WTC11 (cell line): Measurements from ENCODE around the gene RGS16. TPM values are rescaled to one million over a fixed set of nuclear protein-coding genes. Genes with fewer than 3 reads are reported as not detected.

Experiments
- ATAC-seq: fragments of 200-7000 bp; cut with Tn5 transposase; 2 replicates; pipeline ENCODE4 v1.10.0; 2021; ENCODE audit warnings: mild to moderate bottlenecking, moderate library complexity
- CTCF ChIA-PET: fragments of 300-600 bp; sonication (Branson Sonifier 250); formaldehyde crosslinking; loops from one replicate; lab custom pipeline; 2021; ENCODE audit warnings: antibody characterized with exemption; lab: Charles Lee
- POLR2A ChIA-PET: fragments of 350-600 bp; sonication (Branson Sonifier 250); formaldehyde crosslinking; loops from one replicate; lab custom pipeline; 2021; ENCODE audit warnings: antibody characterized with exemption; lab: Charles Lee
- DNase-seq: peaks from one replicate; pipeline ENCODE4 v3.0.0; 2021; ENCODE audit warnings: low spot score
- H3K27ac Mint-ChIP-seq: 2 replicates; pipeline ENCODE4 v1.8.0; 2021; ENCODE audit warnings: mixed read lengths
- H3K27me3 Mint-ChIP-seq: 2 replicates; pipeline ENCODE4 v1.8.0; 2021; ENCODE audit warnings: low read depth, mild to moderate bottlenecking, moderate library complexity, mixed read lengths
- H3K36me3 Mint-ChIP-seq: 2 replicates; pipeline ENCODE4 v1.8.0; 2021; ENCODE audit warnings: mixed read lengths
- H3K4me1 Mint-ChIP-seq: 2 replicates; pipeline ENCODE4 v1.8.0; 2022; ENCODE audit warnings: mixed read lengths
- H3K4me3 Mint-ChIP-seq: 2 replicates; pipeline ENCODE4 v1.8.0; 2021; ENCODE audit warnings: mild to moderate bottlenecking, moderate library complexity, mixed read lengths
- H3K9me3 Mint-ChIP-seq: 2 replicates; pipeline ENCODE4 v1.8.0; 2021; ENCODE audit warnings: mixed read lengths
- ERG ChIP-seq: fragments of 250-450 bp; sonication (Bioruptor Pico); IDR thresholded peaks from 2 replicates; pipeline ENCODE4 v1.8.0; 2021; ENCODE audit warnings: mild to moderate bottlenecking
- FOXJ3 ChIP-seq: sonication (generic); formaldehyde crosslinking; IDR thresholded peaks from 2 replicates; pipeline ENCODE4 v1.9.0; 2021; ENCODE audit warnings: missing genetic modification reagents, mild to moderate bottlenecking, borderline replicate concordance
- FOXK1 ChIP-seq: sonication (generic); formaldehyde crosslinking; IDR thresholded peaks from 2 replicates; pipeline ENCODE4 v1.8.0; 2022; ENCODE audit warnings: mild to moderate bottlenecking, moderate library complexity, missing genetic modification reagents
- JAZF1 ChIP-seq: fragments of 250-450 bp; sonication (Bioruptor Pico); IDR thresholded peaks from 2 replicates; pipeline ENCODE4 v1.9.0; 2021; ENCODE audit warnings: moderate library complexity, mild to moderate bottlenecking, inconsistent platforms
- NFYB ChIP-seq: sonication (generic); formaldehyde crosslinking; conservative IDR thresholded peaks from 2 replicates; pipeline ENCODE4 v1.8.0; 2022; ENCODE audit warnings: low read depth, missing genetic modification reagents
- NR2C2 ChIP-seq: sonication (generic); formaldehyde crosslinking; IDR thresholded peaks from 2 replicates; pipeline ENCODE4 v1.8.0; 2022; ENCODE audit warnings: mild to moderate bottlenecking, missing genetic modification reagents
- PREB ChIP-seq: sonication (generic); formaldehyde crosslinking; IDR thresholded peaks from 2 replicates; pipeline ENCODE4 v1.8.1; 2022; ENCODE audit warnings: mild to moderate bottlenecking, missing genetic modification reagents, moderate library complexity, borderline replicate concordance
- PRRX2 ChIP-seq: fragments of 250-450 bp; sonication (Bioruptor Pico); IDR thresholded peaks from 2 replicates; pipeline ENCODE4 v1.8.0; 2021; ENCODE audit warnings: mild to moderate bottlenecking
- SOX15 ChIP-seq: fragments of 250-450 bp; sonication (Bioruptor Pico); IDR thresholded peaks from 2 replicates; pipeline ENCODE4 v1.9.0; 2021; ENCODE audit warnings: mild to moderate bottlenecking
- STAT6 ChIP-seq: sonication (generic); formaldehyde crosslinking; conservative IDR thresholded peaks from 2 replicates; pipeline ENCODE4 v1.8.1; 2023; ENCODE audit warnings: mild to moderate bottlenecking, low read depth, missing genetic modification reagents, moderate library complexity
- ZNF423 ChIP-seq: fragments of 250-450 bp; sonication (Bioruptor Pico); IDR thresholded peaks from 2 replicates; pipeline ENCODE4 v2.1.2; 2022; ENCODE audit warnings: mild to moderate bottlenecking, moderate library complexity
- ZNF671 ChIP-seq: fragments of 250-450 bp; sonication (Bioruptor Pico); IDR thresholded peaks from 2 replicates; pipeline ENCODE4 v1.8.0; 2021; ENCODE audit warnings: mild to moderate bottlenecking
- total RNA-seq: library from RNA; stranded (reverse); gene quantifications from 3 replicates; pipeline ENCODE4 v1.2.3, GENCODE V29; 2021
- TF ChIP-seq, protein P1 (sequence below): sonication (generic); formaldehyde crosslinking; IDR thresholded peaks from 2 replicates; pipeline ENCODE4 v1.8.0; 2022; ENCODE audit warnings: mild to moderate bottlenecking, missing genetic modification reagents
- TF ChIP-seq, protein P2 (sequence below): sonication (generic); formaldehyde crosslinking; IDR thresholded peaks from 2 replicates; pipeline ENCODE4 v1.8.0; 2023; ENCODE audit warnings: missing genetic modification reagents, mild to moderate bottlenecking, borderline replicate concordance
- TF ChIP-seq, protein P3 (sequence below): fragments of 250-450 bp; sonication (Bioruptor Pico); IDR thresholded peaks from 2 replicates; pipeline ENCODE4 v1.9.0; 2021; ENCODE audit warnings: mild to moderate bottlenecking
- TF ChIP-seq, protein P4 (sequence below): sonication (generic); formaldehyde crosslinking; IDR thresholded peaks from 2 replicates; pipeline ENCODE4 v1.8.1; 2022; ENCODE audit warnings: missing genetic modification reagents, borderline replicate concordance
- TF ChIP-seq, protein P5 (sequence below): sonication (generic); formaldehyde crosslinking; IDR thresholded peaks from 2 replicates; pipeline ENCODE4 v1.8.1; 2023; ENCODE audit warnings: mild to moderate bottlenecking, missing genetic modification reagents, moderate library complexity

RGS16 gene
- total RNA-seq, 1 experiment from 2014 or later = 17.8 TPM

DNA sequence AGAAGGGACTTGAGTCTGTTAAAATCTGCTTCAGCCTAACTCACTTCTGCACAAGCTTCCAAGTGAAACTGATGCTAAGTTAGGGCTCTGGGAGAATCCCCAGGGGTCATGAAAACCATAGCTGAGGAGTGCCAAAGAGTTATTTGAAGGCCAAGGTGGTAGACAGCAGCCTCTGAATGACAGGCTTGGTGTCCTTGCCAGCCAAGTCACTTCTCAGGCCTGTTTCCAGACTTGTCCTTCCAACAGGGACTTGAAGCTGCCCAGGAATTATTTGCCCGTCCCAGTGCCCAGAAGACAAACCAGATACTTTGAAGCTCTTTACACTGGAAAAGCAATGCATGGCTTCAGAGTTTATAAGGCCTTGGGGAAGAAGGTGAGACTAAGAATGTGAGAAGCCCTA is 48.7 kb downstream of the RGS16 start (continued):
- TF ChIP-seq, protein P1, sequence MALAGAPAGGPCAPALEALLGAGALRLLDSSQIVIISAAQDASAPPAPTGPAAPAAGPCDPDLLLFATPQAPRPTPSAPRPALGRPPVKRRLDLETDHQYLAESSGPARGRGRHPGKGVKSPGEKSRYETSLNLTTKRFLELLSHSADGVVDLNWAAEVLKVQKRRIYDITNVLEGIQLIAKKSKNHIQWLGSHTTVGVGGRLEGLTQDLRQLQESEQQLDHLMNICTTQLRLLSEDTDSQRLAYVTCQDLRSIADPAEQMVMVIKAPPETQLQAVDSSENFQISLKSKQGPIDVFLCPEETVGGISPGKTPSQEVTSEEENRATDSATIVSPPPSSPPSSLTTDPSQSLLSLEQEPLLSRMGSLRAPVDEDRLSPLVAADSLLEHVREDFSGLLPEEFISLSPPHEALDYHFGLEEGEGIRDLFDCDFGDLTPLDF = no peak
- TF ChIP-seq ZNF423 = no peak
- TF ChIP-seq NFYB (CRISPR knock-in tag) = no peak
- no peak for TF ChIP-seq FOXJ3
- no peak for TF ChIP-seq SOX15
- TF ChIP-seq PRRX2 (CRISPR knock-in tag) = no peak
- no peak for TF ChIP-seq ERG (CRISPR knock-in tag)

GRCh38 chr1:182552527-182552926 is 51.7 kb downstream of the RGS16 start:
- no peak overlapping the region for H3K4me3 Mint-ChIP-seq
- H3K4me1 Mint-ChIP-seq = no peaks in the 10 kb centered on the region
- CTCF ChIA-PET = interaction anchor here (1.0 kb wide), 1 partner anchor 43 kb away, joined by 3 read pairs; no protein-coding TSS in a partner anchor
- DNase-seq (no peak), ATAC-seq (no peak)
- no peaks in the 10 kb centered on the region; the same call in 1 of the 2 replicates for H3K36me3 Mint-ChIP-seq
- H3K9me3 Mint-ChIP-seq = peaks cover 20% of the 10 kb centered on the region
- H3K27ac Mint-ChIP-seq = no peak overlapping the region
- H3K27me3 Mint-ChIP-seq = peaks cover 6% of the 10 kb centered on the region; the same call in 1 of the 2 replicates
- POLR2A ChIA-PET = no interaction called here
- TF ChIP-seq PREB (CRISPR knock-in tag) (no peak), NFYB (CRISPR knock-in tag) (no peak), JAZF1 (no peak), FOXK1 (no peak), STAT6 (CRISPR knock-in tag) (no peak), ZNF671 (CRISPR knock-in tag) (no peak), NR2C2 (CRISPR knock-in tag) (no peak)
- TF ChIP-seq, protein P2, sequence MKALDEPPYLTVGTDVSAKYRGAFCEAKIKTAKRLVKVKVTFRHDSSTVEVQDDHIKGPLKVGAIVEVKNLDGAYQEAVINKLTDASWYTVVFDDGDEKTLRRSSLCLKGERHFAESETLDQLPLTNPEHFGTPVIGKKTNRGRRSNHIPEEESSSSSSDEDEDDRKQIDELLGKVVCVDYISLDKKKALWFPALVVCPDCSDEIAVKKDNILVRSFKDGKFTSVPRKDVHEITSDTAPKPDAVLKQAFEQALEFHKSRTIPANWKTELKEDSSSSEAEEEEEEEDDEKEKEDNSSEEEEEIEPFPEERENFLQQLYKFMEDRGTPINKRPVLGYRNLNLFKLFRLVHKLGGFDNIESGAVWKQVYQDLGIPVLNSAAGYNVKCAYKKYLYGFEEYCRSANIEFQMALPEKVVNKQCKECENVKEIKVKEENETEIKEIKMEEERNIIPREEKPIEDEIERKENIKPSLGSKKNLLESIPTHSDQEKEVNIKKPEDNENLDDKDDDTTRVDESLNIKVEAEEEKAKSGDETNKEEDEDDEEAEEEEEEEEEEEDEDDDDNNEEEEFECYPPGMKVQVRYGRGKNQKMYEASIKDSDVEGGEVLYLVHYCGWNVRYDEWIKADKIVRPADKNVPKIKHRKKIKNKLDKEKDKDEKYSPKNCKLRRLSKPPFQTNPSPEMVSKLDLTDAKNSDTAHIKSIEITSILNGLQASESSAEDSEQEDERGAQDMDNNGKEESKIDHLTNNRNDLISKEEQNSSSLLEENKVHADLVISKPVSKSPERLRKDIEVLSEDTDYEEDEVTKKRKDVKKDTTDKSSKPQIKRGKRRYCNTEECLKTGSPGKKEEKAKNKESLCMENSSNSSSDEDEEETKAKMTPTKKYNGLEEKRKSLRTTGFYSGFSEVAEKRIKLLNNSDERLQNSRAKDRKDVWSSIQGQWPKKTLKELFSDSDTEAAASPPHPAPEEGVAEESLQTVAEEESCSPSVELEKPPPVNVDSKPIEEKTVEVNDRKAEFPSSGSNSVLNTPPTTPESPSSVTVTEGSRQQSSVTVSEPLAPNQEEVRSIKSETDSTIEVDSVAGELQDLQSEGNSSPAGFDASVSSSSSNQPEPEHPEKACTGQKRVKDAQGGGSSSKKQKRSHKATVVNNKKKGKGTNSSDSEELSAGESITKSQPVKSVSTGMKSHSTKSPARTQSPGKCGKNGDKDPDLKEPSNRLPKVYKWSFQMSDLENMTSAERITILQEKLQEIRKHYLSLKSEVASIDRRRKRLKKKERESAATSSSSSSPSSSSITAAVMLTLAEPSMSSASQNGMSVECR = no peak
- TF ChIP-seq, protein P3, sequence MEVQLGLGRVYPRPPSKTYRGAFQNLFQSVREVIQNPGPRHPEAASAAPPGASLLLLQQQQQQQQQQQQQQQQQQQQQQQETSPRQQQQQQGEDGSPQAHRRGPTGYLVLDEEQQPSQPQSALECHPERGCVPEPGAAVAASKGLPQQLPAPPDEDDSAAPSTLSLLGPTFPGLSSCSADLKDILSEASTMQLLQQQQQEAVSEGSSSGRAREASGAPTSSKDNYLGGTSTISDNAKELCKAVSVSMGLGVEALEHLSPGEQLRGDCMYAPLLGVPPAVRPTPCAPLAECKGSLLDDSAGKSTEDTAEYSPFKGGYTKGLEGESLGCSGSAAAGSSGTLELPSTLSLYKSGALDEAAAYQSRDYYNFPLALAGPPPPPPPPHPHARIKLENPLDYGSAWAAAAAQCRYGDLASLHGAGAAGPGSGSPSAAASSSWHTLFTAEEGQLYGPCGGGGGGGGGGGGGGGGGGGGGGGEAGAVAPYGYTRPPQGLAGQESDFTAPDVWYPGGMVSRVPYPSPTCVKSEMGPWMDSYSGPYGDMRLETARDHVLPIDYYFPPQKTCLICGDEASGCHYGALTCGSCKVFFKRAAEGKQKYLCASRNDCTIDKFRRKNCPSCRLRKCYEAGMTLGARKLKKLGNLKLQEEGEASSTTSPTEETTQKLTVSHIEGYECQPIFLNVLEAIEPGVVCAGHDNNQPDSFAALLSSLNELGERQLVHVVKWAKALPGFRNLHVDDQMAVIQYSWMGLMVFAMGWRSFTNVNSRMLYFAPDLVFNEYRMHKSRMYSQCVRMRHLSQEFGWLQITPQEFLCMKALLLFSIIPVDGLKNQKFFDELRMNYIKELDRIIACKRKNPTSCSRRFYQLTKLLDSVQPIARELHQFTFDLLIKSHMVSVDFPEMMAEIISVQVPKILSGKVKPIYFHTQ = no peak
- TF ChIP-seq, protein P4, sequence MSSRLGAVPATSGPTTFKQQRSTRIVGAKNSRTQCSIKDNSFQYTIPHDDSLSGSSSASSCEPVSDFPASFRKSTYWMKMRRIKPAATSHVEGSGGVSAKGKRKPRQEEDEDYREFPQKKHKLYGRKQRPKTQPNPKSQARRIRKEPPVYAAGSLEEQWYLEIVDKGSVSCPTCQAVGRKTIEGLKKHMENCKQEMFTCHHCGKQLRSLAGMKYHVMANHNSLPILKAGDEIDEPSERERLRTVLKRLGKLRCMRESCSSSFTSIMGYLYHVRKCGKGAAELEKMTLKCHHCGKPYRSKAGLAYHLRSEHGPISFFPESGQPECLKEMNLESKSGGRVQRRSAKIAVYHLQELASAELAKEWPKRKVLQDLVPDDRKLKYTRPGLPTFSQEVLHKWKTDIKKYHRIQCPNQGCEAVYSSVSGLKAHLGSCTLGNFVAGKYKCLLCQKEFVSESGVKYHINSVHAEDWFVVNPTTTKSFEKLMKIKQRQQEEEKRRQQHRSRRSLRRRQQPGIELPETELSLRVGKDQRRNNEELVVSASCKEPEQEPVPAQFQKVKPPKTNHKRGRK (CRISPR knock-in tag) = no peak
- TF ChIP-seq, protein P5, sequence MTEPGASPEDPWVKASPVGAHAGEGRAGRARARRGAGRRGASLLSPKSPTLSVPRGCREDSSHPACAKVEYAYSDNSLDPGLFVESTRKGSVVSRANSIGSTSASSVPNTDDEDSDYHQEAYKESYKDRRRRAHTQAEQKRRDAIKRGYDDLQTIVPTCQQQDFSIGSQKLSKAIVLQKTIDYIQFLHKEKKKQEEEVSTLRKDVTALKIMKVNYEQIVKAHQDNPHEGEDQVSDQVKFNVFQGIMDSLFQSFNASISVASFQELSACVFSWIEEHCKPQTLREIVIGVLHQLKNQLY (CRISPR knock-in tag) = no peak
